GM12873 (cell line): ENCODE results near the gene PAFAH1B2.

Experiments used
- CTCF ChIP-seq: IDR thresholded peaks from 2 replicates; pipeline ENCODE4 v1.5.1; 2012; ENCODE audit warnings: low read depth, mild to moderate bottlenecking, moderate library complexity, low read length, control low read depth; ENCODE audit not compliant: insufficient read depth; ENCODE audit errors: missing control alignments

Gene PAFAH1B2

GRCh38 chr11:117143871-117144476 lies at the start of gene PAFAH1B2:
TSS of gene PAFAH1B2 (plus strand) at chr11:117144287. CDS start at chr11:117152448, 8,161 bp downstream.
- no peak for TF ChIP-seq CTCF

- no peak for TF ChIP-seq CTCF
These were observed 49.3 kb upstream of the PAFAH1B2 start for GRCh38 chr11:117094776-117095175.

GRCh38 chr11:117095284-117096161 lies 48.6 kb upstream of the PAFAH1B2 start:
- no peak for TF ChIP-seq CTCF

- TF ChIP-seq CTCF, result no peak
These were observed 47.7 kb upstream of the PAFAH1B2 start for GRCh38 chr11:117096201-117096991.

- no peak for TF ChIP-seq CTCF
These were observed 47.1 kb upstream of the PAFAH1B2 start for GRCh38 chr11:117097014-117097388.

- TF ChIP-seq CTCF, result no peak
These were observed 46.5 kb upstream of the PAFAH1B2 start for GRCh38 chr11:117097389-117098268.
